Lower leg skin (tissue), 3 donors: ENCODE measurements around the gene LIX1L.

ENCODE experiments used
- CTCF ChIP-seq, 3 donors: fragments of 450-650 bp; IDR thresholded peaks; one replicate each; pipeline ENCODE4 v1.5.1; 2016; ENCODE audit warnings: antibody characterized with exemption in 3 of 3, mild to moderate bottlenecking in 3 of 3, moderate library complexity in 2 of 3
- POLR2A ChIP-seq, 2 donors: fragments of 450-650 bp; IDR thresholded peaks; one replicate each; pipeline ENCODE4 v1.6.1; 2016 to 2017; ENCODE audit warnings: antibody characterized with exemption in 2 of 2, mild to moderate bottlenecking in 1 of 2, moderate library complexity in 1 of 2

- TF ChIP-seq CTCF (IDR thresholded peaks at IDR 0.05) (no peak), POLR2A (IDR thresholded peaks at IDR 0.05) (no peak)
Observed at GRCh38 chr1:145893306-145894055, 64.3 kb downstream of the LIX1L start.
